ENCODE measurements around the gene NGEF. TPM values are rescaled to one million over a fixed set of nuclear protein-coding genes. Genes with fewer than 3 reads are reported as not detected.

The NGEF gene
- total RNA-seq, 4 donors from 2014 or later, result 0.29 to 18.4 (median 5.2) TPM

GRCh38 chr2:232896720-232897597 is 116.1 kb downstream of the NGEF start:
- Histone ChIP-seq H3K4me3 (no peak overlapping the region), H3K27ac (no peak overlapping the region), H3K27me3 (no peaks in the 10 kb centered on the region), H3K4me1 (no peaks in the 10 kb centered on the region), H3K36me3 (no peaks in the 10 kb centered on the region), H3K9me3 (no peaks in the 10 kb centered on the region)
- intact Hi-C loops (cut with DNase I; ENCODE audit: low total_unique reads), result no loop called here
- DNase-seq, result no peak
- TF ChIP-seq POLR2A (IDR thresholded peaks at IDR 0.05) (no peak), CTCF (IDR thresholded peaks at IDR 0.05) (no peak)

GRCh38 chr2:232896111-232896510 is 116.9 kb downstream of the NGEF start:
- no peak overlapping the region for H3K4me3 ChIP-seq
- H3K9me3 ChIP-seq, result no peaks in the 10 kb centered on the region
- H3K27ac ChIP-seq, result no peak overlapping the region
- H3K27me3 ChIP-seq, result no peaks in the 10 kb centered on the region
- no peaks in the 10 kb centered on the region for H3K36me3 ChIP-seq
- intact Hi-C loops (cut with DNase I; ENCODE audit: low total_unique reads), result no loop called here
- no peaks in the 10 kb centered on the region for H3K4me1 ChIP-seq
- no peak for DNase-seq
- TF ChIP-seq POLR2A (IDR thresholded peaks at IDR 0.05) (no peak), CTCF (IDR thresholded peaks at IDR 0.05) (no peak)

GRCh38 chr2:232894746-232895145 is 118.3 kb downstream of the NGEF start:
- intact Hi-C loops (cut with DNase I; ENCODE audit: low total_unique reads), result no loop called here
- no peaks in the 10 kb centered on the region for H3K27me3 ChIP-seq
- TF ChIP-seq CTCF (IDR thresholded peaks at IDR 0.05) (no peak), POLR2A (IDR thresholded peaks at IDR 0.05) (no peak)
- DNase-seq, result no peak
- no peaks in the 10 kb centered on the region for H3K9me3 ChIP-seq
- no peaks in the 10 kb centered on the region for H3K36me3 ChIP-seq
- no peak overlapping the region for H3K4me3 ChIP-seq
- no peak overlapping the region for H3K27ac ChIP-seq
- H3K4me1 ChIP-seq, result no peaks in the 10 kb centered on the region

GRCh38 chr2:232894251-232894650 is 118.8 kb downstream of the NGEF start:
- Histone ChIP-seq H3K4me3 (no peak overlapping the region), H3K4me1 (no peaks in the 10 kb centered on the region), H3K36me3 (no peaks in the 10 kb centered on the region), H3K9me3 (no peaks in the 10 kb centered on the region), H3K27me3 (no peaks in the 10 kb centered on the region), H3K27ac (no peak overlapping the region)
- intact Hi-C loops (cut with DNase I; ENCODE audit: low total_unique reads), result no loop called here
- no peak for DNase-seq
- TF ChIP-seq POLR2A (IDR thresholded peaks at IDR 0.05) (no peak), CTCF (IDR thresholded peaks at IDR 0.05) (no peak)

- no peaks in the 10 kb centered on the region for H3K36me3 ChIP-seq
- TF ChIP-seq POLR2A (IDR thresholded peaks at IDR 0.05), result no peak
- TF ChIP-seq CTCF (IDR thresholded peaks at IDR 0.05), result no peak
- intact Hi-C loops (cut with DNase I; ENCODE audit: low total_unique reads), result no loop called here
- no peak for DNase-seq
- H3K4me3 ChIP-seq, result no peak overlapping the region
- no peak overlapping the region for H3K27ac ChIP-seq
- no peaks in the 10 kb centered on the region for H3K27me3 ChIP-seq
- no peaks in the 10 kb centered on the region for H3K9me3 ChIP-seq
- H3K4me1 ChIP-seq, result no peaks in the 10 kb centered on the region
These were observed 119.2 kb downstream of the NGEF start for GRCh38 chr2:232893834-232894233.

Measured in uterus (tissue), 4 donors.